Measurements from ENCODE around the gene FEM1C. TPM values are rescaled to one million over a fixed set of nuclear protein-coding genes. Genes with fewer than 3 reads are reported as not detected.

FEM1C gene
- total and polyA plus RNA-seq, 2 of the 4 experiments (the other 2 are of a cell fraction): 6.3 to 21.5 TPM

GRCh38 chr5:115477581-115477980, 67.0 kb downstream of the FEM1C start:
- H3K79me1 ChIP-seq (ENCODE audit: low read depth in 1 of 2, low read length in 2 of 2): no peaks in the 10 kb centered on the region
- intact Hi-C loops (cut with micrococcal nuclease) (no loop called here), in situ Hi-C loops (cut with MboI; ENCODE audit: low sequenced_read_pairs) (no loop called here), dilution Hi-C loops (cut with HindIII; ENCODE audit: low sequenced_read_pairs, unreplicated experiment) (no loop called here)
- no peak overlapping the region for H3K56ac ChIP-seq (ENCODE audit: extremely low read depth, insufficient read depth, low read length)
- no peak overlapping the region for H2AFZ ChIP-seq (replicated peaks; ENCODE audit: low read length, poor library complexity)
- H3K9me1 ChIP-seq (ENCODE audit: insufficient read depth, low read length): no peaks in the 10 kb centered on the region
- H3K27ac ChIP-seq (ENCODE audit: insufficient read depth, low read length): no peak overlapping the region
- H4K8ac ChIP-seq (ENCODE audit: low read depth in 2 of 2, low read length in 2 of 2): no peak overlapping the region
- ChIA-PET POLR2A (ENCODE audit: unreplicated experiment) (no interaction called here), CTCF (no interaction called here)
- no peaks in the 10 kb centered on the region for H3K9me3 ChIP-seq (ENCODE audit: control insufficient read depth, insufficient read depth, low read length)
- no peaks in the 10 kb centered on the region for H3K36me3 ChIP-seq (ENCODE audit: control insufficient read depth, insufficient read depth, low read length)
- BruUV-seq (replicated peaks): no TSS peak
- no peak overlapping the region for H3K9ac ChIP-seq (ENCODE audit: low read depth, low read length)
- H2BK120ac ChIP-seq (ENCODE audit: low read depth, low read length): no peak overlapping the region
- no peaks in the 10 kb centered on the region for H4K20me1 ChIP-seq (ENCODE audit: insufficient read depth, low read length)
- H2AK5ac ChIP-seq (ENCODE audit: low read depth, low read length): no peak overlapping the region
- H2AK9ac ChIP-seq (replicated peaks; ENCODE audit: low read depth, low read length, poor library complexity): no peak overlapping the region
- H4K91ac ChIP-seq (ENCODE audit: insufficient read depth, low read depth, low read length): no peak overlapping the region
- DNase-seq: no peak
- no peak overlapping the region for H2BK5ac ChIP-seq (ENCODE audit: low read depth, low read length, poor library complexity, severe bottlenecking)
- no peak overlapping the region for H3K23ac ChIP-seq (ENCODE audit: low read depth, low read length)
- H3K18ac ChIP-seq (ENCODE audit: low read depth, low read length): no peak overlapping the region
- no peaks in the 10 kb centered on the region for H3K27me3 ChIP-seq (ENCODE audit: control insufficient read depth, insufficient read depth, low read length)
- ATAC-seq (ENCODE audit: low read depth): no peak
- no peaks in the 10 kb centered on the region for H3K4me1 ChIP-seq (ENCODE audit: control insufficient read depth, insufficient read depth, low read length)
- H2BK15ac ChIP-seq (ENCODE audit: low read depth, low read length): no peak overlapping the region
- no peak overlapping the region for H3K4ac ChIP-seq (ENCODE audit: low read depth, low read length)
- H3K14ac ChIP-seq (replicated peaks; ENCODE audit: low read depth, low read length): no peak overlapping the region
- H3K4me3 ChIP-seq (ENCODE audit: insufficient read depth, low read depth, low read length): no peak overlapping the region
- no peak overlapping the region for H2BK20ac ChIP-seq (ENCODE audit: low read depth, low read length)
- H4K5ac ChIP-seq (ENCODE audit: low read depth, low read length): no peak overlapping the region
- H3K4me2 ChIP-seq (ENCODE audit: low read depth, low read length): no peak overlapping the region
- no CpG with 5 or more reads among the region's 7 CpGs for WGBS, 2 experiments (ENCODE audit: extremely low coverage in 2 of 2, insufficient read length in 1 of 2)
- TF ChIP-seq MAFK (IDR thresholded peaks at IDR 0.05; ENCODE audit: low read depth, low read length): no peak
- TF ChIP-seq MXI1 (IDR thresholded peaks at IDR 0.05; ENCODE audit: borderline replicate concordance, low read depth, low read length): no peak
- no peak for TF ChIP-seq BHLHE40 (IDR thresholded peaks at IDR 0.05; ENCODE audit: low read depth, low read length)
- TF ChIP-seq FOS (IDR thresholded peaks at IDR 0.05; ENCODE audit: low read depth, low read length): no peak
- TF ChIP-seq CHD1 (IDR thresholded peaks at IDR 0.05; ENCODE audit: low read depth, low read length): no peak
- TF ChIP-seq NFE2L2 (IDR thresholded peaks at IDR 0.05; ENCODE audit: low read depth, low read length): no peak
- no peak for TF ChIP-seq MAZ (IDR thresholded peaks at IDR 0.05; ENCODE audit: borderline replicate concordance, low read depth, low read length)
- TF ChIP-seq CEBPB (IDR thresholded peaks at IDR 0.05; ENCODE audit: low read depth, low read length): no peak
- no peak for TF ChIP-seq RCOR1 (IDR thresholded peaks at IDR 0.05; ENCODE audit: insufficient replicate concordance, low read length)
- TF ChIP-seq, protein P1, sequence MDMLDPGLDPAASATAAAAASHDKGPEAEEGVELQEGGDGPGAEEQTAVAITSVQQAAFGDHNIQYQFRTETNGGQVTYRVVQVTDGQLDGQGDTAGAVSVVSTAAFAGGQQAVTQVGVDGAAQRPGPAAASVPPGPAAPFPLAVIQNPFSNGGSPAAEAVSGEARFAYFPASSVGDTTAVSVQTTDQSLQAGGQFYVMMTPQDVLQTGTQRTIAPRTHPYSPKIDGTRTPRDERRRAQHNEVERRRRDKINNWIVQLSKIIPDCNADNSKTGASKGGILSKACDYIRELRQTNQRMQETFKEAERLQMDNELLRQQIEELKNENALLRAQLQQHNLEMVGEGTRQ (IDR thresholded peaks at IDR 0.05; ENCODE audit: low read depth, low read length): no peak
- TF ChIP-seq RAD21 (IDR thresholded peaks at IDR 0.05; ENCODE audit: low read length): no peak
- no peak for TF ChIP-seq POLR2A (IDR thresholded peaks at IDR 0.05; ENCODE audit: low read depth, low read length)
- no peak for TF ChIP-seq ELK1 (IDR thresholded peaks at IDR 0.05; ENCODE audit: borderline replicate concordance, low read depth, low read length)
- TF ChIP-seq RFX5 (IDR thresholded peaks at IDR 0.05; ENCODE audit: low read depth, low read length): no peak
- no peak for TF ChIP-seq SMC3 (IDR thresholded peaks at IDR 0.05; ENCODE audit: low read depth, low read length)
- TF ChIP-seq CTCF (conservative IDR thresholded peaks at IDR 0.05; ENCODE audit: low read depth, low read length): no peak
